Measurements from ENCODE around the gene SREBF2. TPM values are rescaled to one million over a fixed set of nuclear protein-coding genes. Genes with fewer than 3 reads are reported as not detected.
A peak's percentile ranks its signal among the peaks of the same experiment; 100 is the strongest.

The SREBF2 gene
- total and polyA plus RNA-seq, 2 of the 13 experiments (the other 11 are each of a cell fraction or from before 2014, with no cell fraction given) = 53.8 to 72.6 TPM

DNA sequence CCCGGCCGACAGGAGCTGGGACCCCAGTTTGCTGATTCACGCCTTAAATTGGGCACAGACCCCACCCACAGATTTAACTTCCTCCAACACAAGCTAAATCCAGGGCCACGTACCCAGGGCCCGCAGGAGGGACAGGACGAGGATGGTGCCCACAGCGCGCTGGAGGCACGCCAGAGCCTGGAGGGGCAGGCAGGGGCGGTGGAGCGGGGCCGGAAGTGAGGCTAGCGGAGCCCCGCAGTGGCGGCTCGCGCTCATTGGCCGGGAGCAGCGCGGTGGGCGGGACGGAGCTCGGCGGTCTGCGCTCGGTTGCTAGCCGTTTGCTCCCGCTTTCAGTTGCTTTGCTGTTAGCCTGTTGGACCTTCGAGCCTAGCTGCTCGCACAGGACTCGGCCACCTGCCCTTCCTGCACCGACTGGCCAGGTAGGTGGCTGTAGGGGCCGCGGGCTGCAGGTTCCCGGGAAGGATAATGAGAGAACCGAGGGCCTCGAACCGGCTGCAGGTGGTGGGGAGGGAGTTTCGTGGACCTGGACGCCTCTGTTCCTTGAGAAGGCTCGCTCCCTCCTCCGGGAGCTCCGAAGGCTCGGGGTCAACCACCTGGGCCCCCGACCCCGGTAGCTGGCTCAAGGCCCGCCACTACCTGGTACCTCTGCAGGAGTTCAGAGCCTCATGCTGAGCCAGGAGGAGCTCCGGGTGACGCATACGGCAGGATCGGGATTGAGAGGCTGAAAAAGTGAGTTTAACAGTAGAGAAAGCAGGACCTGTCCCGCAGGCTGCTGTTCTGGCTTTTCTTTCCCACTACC lies 32.4 kb upstream of the SREBF2 start, which contains the start of gene CCDC134 (continued):
- TF ChIP-seq HOXA3 (CRISPR knock-in tag; IDR thresholded peaks at IDR 0.05) = peak; percentile 90
- TF ChIP-seq ZNF672 (CRISPR knock-in tag; IDR thresholded peaks at IDR 0.05) = no peak; the same call in 1 of the 2 replicates
- no peak for TF ChIP-seq ZNF143 (CRISPR knock-in tag; IDR thresholded peaks at IDR 0.05)
- no peak for TF ChIP-seq MTA3 (CRISPR knock-in tag; IDR thresholded peaks at IDR 0.05)
- TF ChIP-seq, protein P1, sequence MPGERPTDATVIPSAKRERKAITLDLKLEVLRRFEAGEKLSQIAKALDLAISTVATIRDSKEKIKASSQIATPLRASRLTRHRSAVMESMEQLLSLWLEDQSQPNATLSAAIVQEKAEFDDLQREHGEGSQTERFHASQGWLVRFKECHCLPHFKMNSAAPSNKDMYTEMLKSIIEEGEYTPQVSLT (CRISPR knock-in tag; IDR thresholded peaks at IDR 0.05; ENCODE audit: borderline replicate concordance, low read depth) = no peak
- 0 out of 2 replicates have a peak, but pooled peaks have one; percentile 90 for TF ChIP-seq ZNF224 (CRISPR knock-in tag; IDR thresholded peaks at IDR 0.05)
- TF ChIP-seq, protein P2, sequence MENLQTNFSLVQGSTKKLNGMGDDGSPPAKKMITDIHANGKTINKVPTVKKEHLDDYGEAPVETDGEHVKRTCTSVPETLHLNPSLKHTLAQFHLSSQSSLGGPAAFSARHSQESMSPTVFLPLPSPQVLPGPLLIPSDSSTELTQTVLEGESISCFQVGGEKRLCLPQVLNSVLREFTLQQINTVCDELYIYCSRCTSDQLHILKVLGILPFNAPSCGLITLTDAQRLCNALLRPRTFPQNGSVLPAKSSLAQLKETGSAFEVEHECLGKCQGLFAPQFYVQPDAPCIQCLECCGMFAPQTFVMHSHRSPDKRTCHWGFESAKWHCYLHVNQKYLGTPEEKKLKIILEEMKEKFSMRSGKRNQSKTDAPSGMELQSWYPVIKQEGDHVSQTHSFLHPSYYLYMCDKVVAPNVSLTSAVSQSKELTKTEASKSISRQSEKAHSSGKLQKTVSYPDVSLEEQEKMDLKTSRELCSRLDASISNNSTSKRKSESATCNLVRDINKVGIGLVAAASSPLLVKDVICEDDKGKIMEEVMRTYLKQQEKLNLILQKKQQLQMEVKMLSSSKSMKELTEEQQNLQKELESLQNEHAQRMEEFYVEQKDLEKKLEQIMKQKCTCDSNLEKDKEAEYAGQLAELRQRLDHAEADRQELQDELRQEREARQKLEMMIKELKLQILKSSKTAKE (CRISPR knock-in tag; IDR thresholded peaks at IDR 0.05; ENCODE audit: borderline replicate concordance) = no peak
- no peak for TF ChIP-seq TP53 (CRISPR knock-in tag; conservative IDR thresholded peaks at IDR 0.05)
- TF ChIP-seq KDM5B (CRISPR knock-in tag; IDR thresholded peaks at IDR 0.05; ENCODE audit: borderline replicate concordance) = peak; percentile 88
- no peak for TF ChIP-seq NFRKB (IDR thresholded peaks at IDR 0.05)
- peak; percentile 57; the same call in 1 of the 2 replicates for TF ChIP-seq ZSCAN30 (CRISPR knock-in tag; IDR thresholded peaks at IDR 0.05)
- no peak for TF ChIP-seq ZNF614 (CRISPR knock-in tag; IDR thresholded peaks at IDR 0.05; ENCODE audit: borderline replicate concordance)
- TF ChIP-seq, protein P3, sequence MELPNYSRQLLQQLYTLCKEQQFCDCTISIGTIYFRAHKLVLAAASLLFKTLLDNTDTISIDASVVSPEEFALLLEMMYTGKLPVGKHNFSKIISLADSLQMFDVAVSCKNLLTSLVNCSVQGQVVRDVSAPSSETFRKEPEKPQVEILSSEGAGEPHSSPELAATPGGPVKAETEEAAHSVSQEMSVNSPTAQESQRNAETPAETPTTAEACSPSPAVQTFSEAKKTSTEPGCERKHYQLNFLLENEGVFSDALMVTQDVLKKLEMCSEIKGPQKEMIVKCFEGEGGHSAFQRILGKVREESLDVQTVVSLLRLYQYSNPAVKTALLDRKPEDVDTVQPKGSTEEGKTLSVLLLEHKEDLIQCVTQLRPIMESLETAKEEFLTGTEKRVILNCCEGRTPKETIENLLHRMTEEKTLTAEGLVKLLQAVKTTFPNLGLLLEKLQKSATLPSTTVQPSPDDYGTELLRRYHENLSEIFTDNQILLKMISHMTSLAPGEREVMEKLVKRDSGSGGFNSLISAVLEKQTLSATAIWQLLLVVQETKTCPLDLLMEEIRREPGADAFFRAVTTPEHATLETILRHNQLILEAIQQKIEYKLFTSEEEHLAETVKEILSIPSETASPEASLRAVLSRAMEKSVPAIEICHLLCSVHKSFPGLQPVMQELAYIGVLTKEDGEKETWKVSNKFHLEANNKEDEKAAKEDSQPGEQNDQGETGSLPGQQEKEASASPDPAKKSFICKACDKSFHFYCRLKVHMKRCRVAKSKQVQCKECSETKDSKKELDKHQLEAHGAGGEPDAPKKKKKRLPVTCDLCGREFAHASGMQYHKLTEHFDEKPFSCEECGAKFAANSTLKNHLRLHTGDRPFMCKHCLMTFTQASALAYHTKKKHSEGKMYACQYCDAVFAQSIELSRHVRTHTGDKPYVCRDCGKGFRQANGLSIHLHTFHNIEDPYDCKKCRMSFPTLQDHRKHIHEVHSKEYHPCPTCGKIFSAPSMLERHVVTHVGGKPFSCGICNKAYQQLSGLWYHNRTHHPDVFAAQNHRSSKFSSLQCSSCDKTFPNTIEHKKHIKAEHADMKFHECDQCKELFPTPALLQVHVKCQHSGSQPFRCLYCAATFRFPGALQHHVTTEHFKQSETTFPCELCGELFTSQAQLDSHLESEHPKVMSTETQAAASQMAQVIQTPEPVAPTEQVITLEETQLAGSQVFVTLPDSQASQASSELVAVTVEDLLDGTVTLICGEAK (IDR thresholded peaks at IDR 0.05) = no peak
- TF ChIP-seq, protein P3 (CRISPR knock-in tag; IDR thresholded peaks at IDR 0.05) = peak; percentile 70; the same call in 1 of the 2 replicates

All from HepG2 (cell line).